HG03025 (cell line): ENCODE measurements around the gene ATRIP.
A peak's percentile ranks its signal among the peaks of the same experiment; 100 is the strongest.
"Not testable (repeated sequence)": the region's sequence is repeated elsewhere in the genome, so short reads cannot be mapped to it uniquely, and the experiment has no call there.

ENCODE experiments used
- ATAC-seq: cut with Tn5 transposase; IDR thresholded peaks from one replicate; pipeline ENCODE4 v1.9.1; 2021; ENCODE audit warnings: mild to moderate bottlenecking, moderate library complexity; ENCODE audit not compliant: unreplicated experiment, low FRiP score

ATRIP gene

GRCh38 chr3:48435223-48435595 is 11.3 kb upstream of the ATRIP start:
- no peak for ATAC-seq

GRCh38 chr3:48435774-48436476 is 10.6 kb upstream of the ATRIP start:
- ATAC-seq = no peak

- ATAC-seq = no peak
These were observed 10.1 kb upstream of the ATRIP start for GRCh38 chr3:48436477-48436787.

GRCh38 chr3:48436855-48437254 is 9.7 kb upstream of the ATRIP start:
- no peak for ATAC-seq

- no peak for ATAC-seq
These were observed 8.7 kb upstream of the ATRIP start for GRCh38 chr3:48437812-48438211.

- ATAC-seq = peak; percentile 94
These were observed 6.5 kb upstream of the ATRIP start, which contains the start of the genes CCDC51 and TMA7 for GRCh38 chr3:48439820-48440589. TSS of gene CCDC51 (minus strand) at chr3:48440119. CDS start at chr3:48435128, 4,991 bp downstream. TSS of gene TMA7 (plus strand) at chr3:48440257. CDS start at chr3:48440297, 40 bp downstream.

GRCh38 chr3:48440590-48440958 is 6.0 kb upstream of the ATRIP start:
- ATAC-seq = no peak

- no peak for ATAC-seq
These were observed 4.6 kb upstream of the ATRIP start for GRCh38 chr3:48441940-48442339.

GRCh38 chr3:48445277-48445882 is 1.2 kb upstream of the ATRIP start:
- ATAC-seq = no peak

GRCh38 chr3:48446043-48446424 is 503 bp upstream of the ATRIP start:
- no peak for ATAC-seq

- no peak for ATAC-seq
These were observed 4.7 kb downstream of the ATRIP start for GRCh38 chr3:48451270-48451669.

- ATAC-seq = no peak
These were observed 9.9 kb downstream of the ATRIP start for GRCh38 chr3:48456456-48456855.

GRCh38 chr3:48459331-48459730 is 12.8 kb downstream of the ATRIP start:
- ATAC-seq = no peak

- ATAC-seq = no peak
These were observed 13.4 kb downstream of the ATRIP start for GRCh38 chr3:48459773-48460516.

- ATAC-seq = no peak
These were observed 14.0 kb downstream of the ATRIP start for GRCh38 chr3:48460517-48460902.

- not testable (repeated sequence) for ATAC-seq
These were observed 15.2 kb downstream of the ATRIP start for GRCh38 chr3:48461767-48462166.

GRCh38 chr3:48463703-48464102 is 17.2 kb downstream of the ATRIP start:
- ATAC-seq = no peak

- no peak for ATAC-seq
These were observed 18.2 kb downstream of the ATRIP start for GRCh38 chr3:48464713-48465221.

GRCh38 chr3:48465237-48465530 is 18.6 kb downstream of the ATRIP start:
- no peak for ATAC-seq

- ATAC-seq = peak; percentile 75
These were observed 19.2 kb downstream of the ATRIP start for GRCh38 chr3:48465531-48466378.
